HG02943 (cell line): ENCODE measurements around the gene SDR9C7.
"Not testable (repeated sequence)": the region's sequence is repeated elsewhere in the genome, so short reads cannot be mapped to it uniquely, and the experiment has no call there.

Source experiments
- ATAC-seq: cut with Tn5 transposase; IDR thresholded peaks from one replicate; pipeline ENCODE4 v1.9.1; 2021; ENCODE audit warnings: mild to moderate bottlenecking, low read depth, moderate library complexity; ENCODE audit not compliant: unreplicated experiment

SDR9C7 gene

GRCh38 chr12:56921346-56921745 is 12.9 kb downstream of the SDR9C7 start:
- no peak for ATAC-seq

- not testable (repeated sequence) for ATAC-seq
Observed at GRCh38 chr12:56918139-56918538, 16.1 kb downstream of the SDR9C7 start.

GRCh38 chr12:56916996-56917333 is 17.2 kb downstream of the SDR9C7 start:
- ATAC-seq: no peak

- no peak for ATAC-seq
Observed at GRCh38 chr12:56916296-56916995, 17.8 kb downstream of the SDR9C7 start.

GRCh38 chr12:56914724-56915123 is 19.5 kb downstream of the SDR9C7 start:
- no peak for ATAC-seq

GRCh38 chr12:56914256-56914655 is 20.0 kb downstream of the SDR9C7 start:
- no peak for ATAC-seq

GRCh38 chr12:56909403-56909802 is 24.8 kb downstream of the SDR9C7 start:
- ATAC-seq: not testable (repeated sequence)

GRCh38 chr12:56908136-56908535 is 26.1 kb downstream of the SDR9C7 start:
- no peak for ATAC-seq

- no peak for ATAC-seq
Observed at GRCh38 chr12:56905852-56906251, 28.4 kb downstream of the SDR9C7 start.

- ATAC-seq: no peak
Observed at GRCh38 chr12:56903374-56903773, 30.8 kb downstream of the SDR9C7 start.

GRCh38 chr12:56901313-56901712 is 32.9 kb downstream of the SDR9C7 start:
- not testable (repeated sequence) for ATAC-seq

GRCh38 chr12:56900583-56900982 is 33.6 kb downstream of the SDR9C7 start:
- ATAC-seq: no peak

GRCh38 chr12:56898938-56899337 is 35.3 kb downstream of the SDR9C7 start:
- ATAC-seq: no peak

GRCh38 chr12:56897844-56898361 is 36.3 kb downstream of the SDR9C7 start:
- ATAC-seq: no peak

GRCh38 chr12:56896082-56896481 is 38.1 kb downstream of the SDR9C7 start:
- ATAC-seq: no peak

- no peak for ATAC-seq
Observed at GRCh38 chr12:56894698-56895368, 39.4 kb downstream of the SDR9C7 start.

GRCh38 chr12:56891885-56892284 is 42.3 kb downstream of the SDR9C7 start:
- not testable (repeated sequence) for ATAC-seq

GRCh38 chr12:56886319-56886718 is 47.9 kb downstream of the SDR9C7 start:
- ATAC-seq: no peak

GRCh38 chr12:56885316-56885715 is 48.9 kb downstream of the SDR9C7 start:
- no peak for ATAC-seq

- no peak for ATAC-seq
Observed at GRCh38 chr12:56884421-56884820, 49.8 kb downstream of the SDR9C7 start.

- not testable (repeated sequence) for ATAC-seq
Observed at GRCh38 chr12:56882407-56882806, 51.8 kb downstream of the SDR9C7 start.
